HUES6 (cell line): ENCODE measurements around the gene NR2C2AP.

Experiments
- H3K27ac ChIP-seq: 2 replicates; pipeline ENCODE4 v1.7.0; 2013; ENCODE audit warnings: low read depth, mild to moderate bottlenecking, low read length, inconsistent platforms
- H3K27me3 ChIP-seq: 2 replicates; pipeline ENCODE4 v1.6.1; 2013; ENCODE audit warnings: low read length; ENCODE audit not compliant: control insufficient read depth, insufficient read depth
- H3K36me3 ChIP-seq: 2 replicates; pipeline ENCODE4 v1.6.1; 2013; ENCODE audit warnings: low read length; ENCODE audit not compliant: control insufficient read depth, insufficient read depth
- H3K4me1 ChIP-seq: 2 replicates; pipeline ENCODE4 v1.6.1; 2013; ENCODE audit warnings: low read length; ENCODE audit not compliant: control insufficient read depth, insufficient read depth
- H3K4me3 ChIP-seq: 2 replicates; pipeline ENCODE4 v1.5.1; 2013; ENCODE audit warnings: low read depth, low read length
- H3K9ac ChIP-seq: one replicate; pipeline ENCODE4 v1.6.1; 2013; ENCODE audit warnings: mild to moderate bottlenecking, low read length
- H3K9me3 ChIP-seq: 2 replicates; pipeline ENCODE4 v1.6.1; 2013; ENCODE audit warnings: low read depth, low read length; ENCODE audit not compliant: control insufficient read depth, insufficient read depth

NR2C2AP gene

GRCh38 chr19:19204181-19204580 lies 967 bp upstream of the NR2C2AP start:
- Histone ChIP-seq H3K4me1 (peaks cover 4% of the 10 kb centered on the region; the same call in 1 of the 2 replicates), H3K27ac (no peak overlapping the region), H3K9ac (no peak overlapping the region), H3K36me3 (peaks cover 22% of the 10 kb centered on the region), H3K9me3 (no peaks in the 10 kb centered on the region), H3K27me3 (peaks cover 52% of the 10 kb centered on the region), H3K4me3 (no peak overlapping the region)

- Histone ChIP-seq H3K27me3 (peaks cover 39% of the 10 kb centered on the region), H3K9ac (peak overlapping the region; percentile 85), H3K4me1 (peaks cover 4% of the 10 kb centered on the region; the same call in 1 of the 2 replicates), H3K4me3 (peak overlapping the region; percentile 82), H3K9me3 (no peaks in the 10 kb centered on the region), H3K36me3 (peaks cover 35% of the 10 kb centered on the region), H3K27ac (no peak overlapping the region)
Observed at GRCh38 chr19:19202707-19203011, 555 bp downstream of the NR2C2AP start.

DNA sequence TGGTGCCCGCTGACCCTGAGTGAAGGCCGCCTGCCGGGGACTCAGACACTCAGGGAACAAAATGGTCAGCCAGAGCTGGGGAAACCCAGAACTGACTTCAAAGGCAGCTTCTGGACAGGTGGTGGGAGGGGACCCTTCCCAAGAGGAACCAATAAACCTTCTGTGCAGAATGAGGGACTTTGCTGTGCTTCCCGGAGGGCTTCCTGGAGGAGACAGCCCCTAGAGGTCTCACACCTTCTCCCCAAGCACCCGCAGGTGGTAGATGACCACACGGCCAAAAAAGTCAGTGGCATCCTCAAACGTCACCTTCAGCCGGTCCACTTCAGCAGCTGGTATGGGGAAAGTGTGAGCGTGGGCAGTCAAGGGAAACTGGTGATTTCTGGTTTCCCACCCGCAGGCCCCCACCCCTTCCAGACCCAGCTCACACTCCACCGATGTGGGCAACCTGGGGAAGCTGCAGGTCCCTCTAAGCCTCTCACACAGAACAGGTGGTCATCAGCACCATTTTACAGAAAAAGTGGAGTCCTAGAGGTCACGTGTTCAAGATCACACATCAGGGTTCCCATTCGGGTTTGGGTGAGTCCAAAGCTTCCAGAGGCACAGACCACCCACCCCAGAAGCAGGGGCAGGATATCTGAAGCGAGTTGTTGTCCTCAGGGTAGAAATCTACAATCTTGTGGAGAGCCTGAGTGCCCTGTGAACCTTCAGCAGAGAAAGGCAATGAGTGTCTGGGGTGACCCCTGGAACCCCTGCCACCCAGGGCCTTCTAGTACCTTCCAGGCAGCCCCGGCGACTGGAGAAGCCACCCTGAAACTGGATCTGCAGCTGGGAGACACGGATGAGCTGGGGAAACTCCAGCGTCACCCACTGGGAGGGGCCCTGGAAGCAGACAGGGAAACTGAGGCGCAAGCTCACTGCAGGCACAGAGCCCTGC lies 1.2 kb downstream of the NR2C2AP start:
- Histone ChIP-seq H3K9me3 (no peaks in the 10 kb centered on the region), H3K9ac (peak overlapping the region; percentile 85), H3K4me3 (peak overlapping the region; percentile 82), H3K36me3 (peaks cover 39% of the 10 kb centered on the region), H3K27me3 (peaks cover 32% of the 10 kb centered on the region), H3K4me1 (peaks cover 4% of the 10 kb centered on the region; the same call in 1 of the 2 replicates), H3K27ac (no peak overlapping the region)

GRCh38 chr19:19193926-19194325 lies 9.3 kb downstream of the NR2C2AP start:
- no peak overlapping the region for H3K27ac ChIP-seq
- no peaks in the 10 kb centered on the region for H3K9me3 ChIP-seq
- H3K9ac ChIP-seq: no peak overlapping the region
- peaks cover 18% of the 10 kb centered on the region for H3K36me3 ChIP-seq
- H3K4me1 ChIP-seq: 0 out of 2 replicates have a peak, but pooled peaks cover 3% of the 10 kb centered on the region
- no peaks in the 10 kb centered on the region for H3K27me3 ChIP-seq
- no peak overlapping the region for H3K4me3 ChIP-seq

DNA sequence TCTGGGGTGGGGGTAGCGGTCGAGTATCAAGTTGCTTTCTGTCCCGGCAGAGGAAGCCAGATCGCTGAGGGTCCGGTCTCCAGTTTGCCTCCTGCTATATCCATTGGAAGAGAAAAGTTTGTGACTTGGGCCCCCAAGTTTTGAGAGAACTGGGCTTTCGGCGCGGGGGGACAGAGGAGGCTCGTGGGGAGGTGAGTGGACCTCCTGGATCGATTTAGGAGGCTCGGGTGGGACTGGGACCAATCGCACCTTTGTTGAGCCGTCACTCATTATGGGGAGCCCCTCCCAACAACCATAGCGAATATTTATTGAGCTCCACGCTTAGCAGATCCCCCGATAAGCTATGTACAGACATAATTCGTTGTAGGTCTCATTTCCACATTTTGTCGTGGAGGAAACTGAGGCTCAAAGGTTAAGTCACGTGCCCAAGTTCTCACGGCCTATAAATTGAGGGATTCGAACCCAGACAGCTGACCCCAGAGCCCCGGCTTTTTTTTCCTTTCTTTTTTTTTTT lies 10.2 kb downstream of the NR2C2AP start:
- Histone ChIP-seq H3K4me3 (peak overlapping the region; percentile 92), H3K4me1 (0 out of 2 replicates have a peak, but pooled peaks cover 3% of the 10 kb centered on the region), H3K9ac (peak overlapping the region; percentile 84), H3K27ac (no peak overlapping the region), H3K27me3 (no peaks in the 10 kb centered on the region), H3K36me3 (peaks cover 9% of the 10 kb centered on the region), H3K9me3 (no peaks in the 10 kb centered on the region)

GRCh38 chr19:19192078-19192882 lies 10.9 kb downstream of the NR2C2AP start, which contains the start of the genes BORCS8 and RFXANK:
BORCS8 (minus strand) TSS chr19:19192152; CDS start chr19:19192117, 35 bp downstream.
RFXANK (plus strand) TSS chr19:19192258; CDS start chr19:19193947, 1,689 bp downstream.
- Histone ChIP-seq H3K4me1 (0 out of 2 replicates have a peak, but pooled peaks cover 3% of the 10 kb centered on the region), H3K27me3 (no peaks in the 10 kb centered on the region), H3K36me3 (peaks cover 6% of the 10 kb centered on the region), H3K9me3 (no peaks in the 10 kb centered on the region), H3K9ac (peak within 1 kb of the TSS; percentile 91), H3K27ac (peak within 1 kb of the TSS; percentile 92), H3K4me3 (peak within 1 kb of the TSS; percentile 92)

DNA sequence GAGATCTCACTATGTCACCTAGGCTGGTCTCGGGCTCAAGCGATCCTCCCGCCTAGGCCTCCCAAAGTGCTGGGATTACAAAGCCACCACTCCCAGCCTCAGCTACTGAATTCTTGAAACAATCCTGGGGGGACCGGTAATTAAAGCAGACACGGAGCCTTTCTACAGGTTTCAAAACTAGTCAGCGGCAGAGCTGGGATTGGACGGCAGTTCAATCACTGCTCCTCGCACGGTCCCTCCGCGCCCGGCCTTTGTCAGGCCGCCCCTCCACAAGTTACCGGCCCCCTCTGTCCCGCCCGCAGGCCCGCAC lies 11.5 kb downstream of the NR2C2AP start:
- peak overlapping the region; percentile 91 for H3K9ac ChIP-seq
- peak overlapping the region; percentile 92 for H3K4me3 ChIP-seq
- 0 out of 2 replicates have a peak, but pooled peaks cover 3% of the 10 kb centered on the region for H3K4me1 ChIP-seq
- H3K27ac ChIP-seq: peak overlapping the region; percentile 92
- H3K36me3 ChIP-seq: peaks cover under 1% of the 10 kb centered on the region; the same call in 1 of the 2 replicates
- H3K9me3 ChIP-seq: no peaks in the 10 kb centered on the region
- no peaks in the 10 kb centered on the region for H3K27me3 ChIP-seq

DNA sequence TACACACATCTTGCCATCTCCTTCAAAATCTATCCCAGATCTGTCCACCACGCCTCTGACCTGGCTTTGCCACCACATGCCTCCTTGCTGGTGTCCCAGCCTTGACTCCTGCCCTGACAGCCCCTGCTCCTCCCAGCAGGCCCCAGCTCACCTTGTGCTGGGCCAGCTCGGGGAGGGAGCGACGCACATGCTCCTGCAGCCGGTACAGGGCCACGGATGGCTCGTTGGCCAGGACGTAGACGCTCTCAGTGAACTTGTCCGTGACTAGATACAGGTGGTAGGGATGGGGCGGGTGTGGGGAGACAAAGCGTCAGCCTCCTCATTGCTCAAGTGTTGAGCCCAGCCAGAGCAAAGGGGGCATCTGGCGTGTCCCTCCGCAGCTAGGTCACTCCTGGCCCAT lies 16.5 kb downstream of the NR2C2AP start:
- Histone ChIP-seq H3K36me3 (peaks cover 11% of the 10 kb centered on the region), H3K4me3 (no peak overlapping the region), H3K27ac (no peak overlapping the region), H3K9ac (no peak overlapping the region), H3K9me3 (no peaks in the 10 kb centered on the region), H3K4me1 (0 out of 2 replicates have a peak, but pooled peaks cover 3% of the 10 kb centered on the region), H3K27me3 (no peaks in the 10 kb centered on the region)

DNA sequence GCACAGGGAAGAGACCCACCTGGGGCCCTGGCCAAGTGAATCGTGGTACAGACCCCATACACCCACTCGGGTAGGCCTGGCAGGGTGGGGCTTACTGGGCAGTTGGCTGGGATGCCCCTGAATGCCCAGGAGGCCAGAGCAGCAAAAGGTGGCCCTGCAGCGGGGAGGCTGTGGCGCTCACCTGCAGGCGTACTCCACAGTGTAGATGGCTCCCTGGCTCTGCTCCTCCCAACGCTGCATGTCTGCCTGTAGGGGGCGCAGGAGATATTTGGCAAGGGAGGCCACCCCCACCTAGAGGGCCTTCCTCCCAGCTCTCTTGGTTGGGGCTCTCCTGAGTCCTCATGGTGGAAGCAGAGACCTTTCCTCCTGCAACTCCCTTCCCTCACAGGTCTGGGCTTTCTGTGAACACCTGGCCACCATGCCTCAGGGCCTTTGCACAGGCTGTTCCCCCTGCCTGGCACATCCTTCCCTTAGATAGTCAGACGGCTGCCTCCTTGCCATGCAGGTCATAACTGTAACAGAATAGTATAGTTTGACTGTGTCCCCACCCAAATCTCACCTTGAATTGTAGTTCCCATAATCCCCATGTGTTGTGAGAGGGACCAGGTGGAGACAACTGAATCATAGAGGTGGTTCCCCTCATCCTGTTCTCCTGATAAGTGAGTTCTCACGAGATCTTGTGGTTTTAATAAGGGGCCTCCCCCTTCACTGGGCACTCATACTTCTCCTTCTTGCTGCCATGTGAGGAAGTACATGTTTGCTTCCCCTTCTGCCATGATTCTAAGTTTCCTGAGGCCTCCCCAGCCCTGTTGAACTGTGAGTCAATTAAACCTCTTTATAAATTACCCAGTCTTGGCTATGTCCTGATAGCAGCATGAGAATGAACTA lies 17.1 kb downstream of the NR2C2AP start:
- no peak overlapping the region for H3K4me3 ChIP-seq
- peaks cover 15% of the 10 kb centered on the region for H3K36me3 ChIP-seq
- H3K9ac ChIP-seq: no peak overlapping the region
- no peaks in the 10 kb centered on the region for H3K27me3 ChIP-seq
- H3K9me3 ChIP-seq: no peaks in the 10 kb centered on the region
- no peak overlapping the region for H3K27ac ChIP-seq
- 0 out of 2 replicates have a peak, but pooled peaks cover 2% of the 10 kb centered on the region for H3K4me1 ChIP-seq

DNA sequence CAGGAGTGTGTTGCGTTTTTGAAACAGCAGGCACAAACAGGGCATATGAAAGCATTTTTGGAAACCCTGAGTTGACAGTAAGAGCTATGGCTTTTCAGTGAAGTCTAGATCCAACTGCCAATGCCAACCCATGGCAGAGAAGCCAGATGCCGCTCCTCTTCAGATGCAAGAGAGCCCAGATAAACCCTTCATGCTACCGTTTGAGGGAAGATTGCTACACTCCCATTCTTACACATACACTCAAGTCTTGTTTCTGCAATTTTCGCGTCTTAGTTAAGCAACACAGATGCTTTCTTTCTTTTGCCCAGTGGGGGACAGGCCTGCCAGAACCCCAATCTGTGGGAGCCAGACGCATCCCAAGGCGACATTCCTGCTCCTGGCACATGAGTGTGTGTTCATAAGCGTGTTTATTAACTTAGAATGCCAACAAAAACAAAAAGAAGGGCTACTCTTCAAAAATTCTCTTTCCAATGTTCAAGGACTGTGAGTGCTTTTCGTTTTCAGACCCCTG lies 21.7 kb downstream of the NR2C2AP start:
- Histone ChIP-seq H3K9me3 (no peaks in the 10 kb centered on the region), H3K9ac (no peak overlapping the region), H3K36me3 (peaks cover 31% of the 10 kb centered on the region), H3K27me3 (no peaks in the 10 kb centered on the region), H3K4me1 (no peaks in the 10 kb centered on the region), H3K4me3 (no peak overlapping the region), H3K27ac (no peak overlapping the region)
